Mesenchymal stem cell (in vitro differentiated cells and primary cell): ENCODE measurements around the gene TM4SF4. TPM values are rescaled to one million over a fixed set of nuclear protein-coding genes. Genes with fewer than 3 reads are reported as not detected.

Experiments
- DNase-seq: peaks from one replicate; pipeline ENCODE4 v3.0.0-alpha.2; 2013
- H2AFZ ChIP-seq: one replicate; pipeline ENCODE4 v1.6.1; 2013; ENCODE audit warnings: low read depth, mild to moderate bottlenecking, control low read depth, inconsistent platforms, low read length, moderate library complexity
- H2AK5ac ChIP-seq: 2 replicates; pipeline ENCODE4 v1.6.1; 2013; ENCODE audit warnings: low read length, moderate library complexity, mild to moderate bottlenecking, inconsistent platforms; ENCODE audit not compliant: severe bottlenecking
- H2BK120ac ChIP-seq: one replicate; pipeline ENCODE4 v1.6.1; 2013; ENCODE audit warnings: low read depth, mild to moderate bottlenecking, inconsistent platforms, low read length, moderate library complexity
- H2BK12ac ChIP-seq, 2 experiments: one replicate each; pipeline ENCODE4 v1.6.1; 2013; ENCODE audit warnings: inconsistent platforms in 2 of 2, low read length in 2 of 2, mild to moderate bottlenecking in 2 of 2, moderate library complexity in 2 of 2, control low read depth in 1 of 2
- H2BK15ac ChIP-seq: one replicate; pipeline ENCODE4 v1.6.1; 2013; ENCODE audit warnings: mild to moderate bottlenecking, low read depth, inconsistent platforms; ENCODE audit not compliant: poor library complexity, severe bottlenecking
- H2BK5ac ChIP-seq: 2 replicates; pipeline ENCODE4 v1.6.1; 2013; ENCODE audit warnings: low read depth, mild to moderate bottlenecking, low read length, control low read depth, inconsistent platforms; ENCODE audit not compliant: poor library complexity, severe bottlenecking
- H3K14ac ChIP-seq, 2 experiments: one replicate each; pipeline ENCODE4 v1.6.1; 2013; ENCODE audit warnings: inconsistent platforms in 2 of 2, low read length in 2 of 2, control low read depth in 1 of 2, mild to moderate bottlenecking in 1 of 2, moderate library complexity in 1 of 2
- H3K18ac ChIP-seq, 2 experiments: one replicate each; pipeline ENCODE4 v1.6.1; 2013; ENCODE audit warnings: inconsistent platforms in 2 of 2, low read length in 2 of 2, control low read depth in 1 of 2, low read depth in 1 of 2, mild to moderate bottlenecking in 1 of 2
- H3K23ac ChIP-seq, 2 experiments: one replicate each; pipeline ENCODE4 v1.6.1; 2013; ENCODE audit warnings: inconsistent platforms in 2 of 2, low read length in 2 of 2, mild to moderate bottlenecking in 2 of 2, moderate library complexity in 2 of 2, control low read depth in 1 of 2
- H3K27ac ChIP-seq: 2 replicates; pipeline ENCODE4 v1.5.1; 2013; ENCODE audit warnings: mild to moderate bottlenecking, moderate library complexity, low read length, control low read depth, inconsistent platforms; ENCODE audit not compliant: poor library complexity, severe bottlenecking
- H3K27me3 ChIP-seq, 2 experiments: 2 replicates each; pipeline versions ENCODE4 v1.6.1 to v1.7.0; 2013; ENCODE audit warnings: low read length in 2 of 2, mild to moderate bottlenecking in 2 of 2, moderate library complexity in 2 of 2, control low read depth in 1 of 2, inconsistent platforms in 1 of 2; ENCODE audit not compliant: control insufficient read depth in 1 of 2, insufficient read depth in 1 of 2
- H3K36me3 ChIP-seq, 2 experiments: 2 replicates each; pipeline versions ENCODE4 v1.6.1 to v1.7.0; 2013; ENCODE audit warnings: low read length in 2 of 2, control low read depth in 1 of 2, inconsistent platforms in 1 of 2, low read depth in 1 of 2, mild to moderate bottlenecking in 1 of 2; ENCODE audit not compliant: insufficient read depth in 2 of 2, control insufficient read depth in 1 of 2
- H3K4ac ChIP-seq, 2 experiments: one replicate each; pipeline ENCODE4 v1.6.1; 2013; ENCODE audit warnings: inconsistent platforms in 2 of 2, low read length in 2 of 2, mild to moderate bottlenecking in 2 of 2, moderate library complexity in 2 of 2, control low read depth in 1 of 2, low read depth in 1 of 2
- H3K4me1 ChIP-seq: 2 replicates; pipeline ENCODE4 v1.6.1; 2013; ENCODE audit warnings: low read depth, low read length, control low read depth; ENCODE audit not compliant: control insufficient read depth, insufficient read depth
- H3K4me2 ChIP-seq: 2 replicates; pipeline ENCODE4 v1.6.1; 2013; ENCODE audit warnings: low read length, mild to moderate bottlenecking, inconsistent platforms; ENCODE audit not compliant: poor library complexity, severe bottlenecking
- H3K4me3 ChIP-seq, 2 experiments: 2 replicates each; pipeline versions ENCODE4 v1.5.1 to v1.7.0; 2013; ENCODE audit warnings: low read length in 2 of 2, mild to moderate bottlenecking in 2 of 2, control low read depth in 1 of 2, low read depth in 1 of 2; ENCODE audit not compliant: insufficient read depth in 1 of 2
- H3K79me1 ChIP-seq: replicated peaks from 2 replicates; pipeline ENCODE4 v1.6.1; 2013; ENCODE audit warnings: mild to moderate bottlenecking, control low read depth, low read length, inconsistent platforms; ENCODE audit not compliant: poor library complexity, severe bottlenecking
- H3K9ac ChIP-seq: 2 replicates; pipeline ENCODE4 v1.7.0; 2013; ENCODE audit warnings: mild to moderate bottlenecking, low read length, moderate library complexity
- H3K9me3 ChIP-seq: 2 replicates; pipeline ENCODE4 v1.7.0; 2013; ENCODE audit warnings: mild to moderate bottlenecking, low read length; ENCODE audit not compliant: control insufficient read depth
- H4K8ac ChIP-seq: one replicate; pipeline ENCODE4 v1.6.1; 2013; ENCODE audit warnings: inconsistent platforms, mild to moderate bottlenecking, low read length, moderate library complexity
- H4K91ac ChIP-seq: one replicate; pipeline ENCODE4 v1.6.1; 2013; ENCODE audit warnings: mild to moderate bottlenecking, low read length, inconsistent platforms
- WGBS: methylation state at CpG from one replicate; pipeline ENCODE4 v1.1.7; 2013; ENCODE audit warnings: mixed read lengths; 5-methylcytosine and 5-hydroxymethylcytosine counted together
- polyA plus RNA-seq, 2 experiments: library from polyadenylated mRNA; stranded (reverse); fragments of 200-250 nt; gene quantifications; one replicate each; pipeline ENCODE4 v1.2.3, GENCODE V29; 2013

TM4SF4 gene, protein sequence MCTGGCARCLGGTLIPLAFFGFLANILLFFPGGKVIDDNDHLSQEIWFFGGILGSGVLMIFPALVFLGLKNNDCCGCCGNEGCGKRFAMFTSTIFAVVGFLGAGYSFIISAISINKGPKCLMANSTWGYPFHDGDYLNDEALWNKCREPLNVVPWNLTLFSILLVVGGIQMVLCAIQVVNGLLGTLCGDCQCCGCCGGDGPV
- polyA plus RNA-seq (2013, experiment 1 of 2): 0.03 TPM
- 0.03 TPM for polyA plus RNA-seq (2013, experiment 2 of 2)

DNA sequence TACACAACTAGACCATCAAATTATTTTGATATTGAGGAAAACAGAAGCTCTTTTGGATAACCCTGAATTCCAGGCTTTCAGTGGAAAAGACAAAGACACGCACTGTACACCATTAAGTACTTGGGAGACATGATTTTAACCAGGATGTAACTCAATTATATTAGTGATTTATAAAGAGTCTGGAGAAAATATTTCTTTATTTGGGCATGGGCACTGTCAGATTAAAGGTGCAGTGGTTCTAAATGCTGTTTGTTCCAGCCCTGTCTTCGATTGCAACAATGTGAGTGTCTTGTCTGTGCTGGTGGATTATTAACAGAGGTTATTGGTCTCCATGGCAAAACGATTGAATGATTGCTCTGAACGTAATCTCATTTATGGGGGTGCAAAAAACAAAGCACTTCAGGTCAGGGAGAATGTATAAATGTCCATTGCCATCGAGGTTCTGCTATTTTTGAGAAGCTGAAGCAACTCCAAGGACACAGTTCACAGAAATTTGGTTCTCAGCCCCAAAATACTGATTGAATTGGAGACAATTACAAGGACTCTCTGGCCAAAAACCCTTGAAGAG lies at the start of gene TM4SF4:
Gene TM4SF4, plus strand, starts transcription at position 448 of the 568 bp plus-strand sequence. CDS start 181 bp downstream, outside the sequence.
- Histone ChIP-seq H3K14ac (no peak within 1 kb of the TSS), H2BK12ac (peak within 1 kb of the TSS; percentile 8 to 71), H3K4me2 (no peak within 1 kb of the TSS), H3K23ac (no peak within 1 kb of the TSS), H3K36me3 (no peaks in the 10 kb centered on the region), H3K4ac (no peak within 1 kb of the TSS), H2AK5ac (peak within 1 kb of the TSS; percentile 96), H2AFZ (no peak within 1 kb of the TSS), H4K8ac (peak within 1 kb of the TSS; percentile 5), H3K27ac (peak within 1 kb of the TSS; percentile 99), H3K27me3 (no peaks in the 10 kb centered on the region), H3K4me1 (peaks cover 14% of the 10 kb centered on the region), H3K4me3 (no peak within 1 kb of the TSS), H3K18ac (peak within 1 kb of the TSS; percentile 13 to 14), H2BK120ac (no peak within 1 kb of the TSS), H4K91ac (no peak within 1 kb of the TSS), H3K79me1 (peaks cover 4% of the 10 kb centered on the region), H2BK15ac (peak within 1 kb of the TSS; percentile 15), H3K9me3 (no peaks in the 10 kb centered on the region), H2BK5ac (peak within 1 kb of the TSS; percentile 94), H3K9ac (peak within 1 kb of the TSS; percentile 5)
- 91% methylated on average over 4 of the region's 5 CpGs for WGBS
- DNase-seq: no peak

DNA sequence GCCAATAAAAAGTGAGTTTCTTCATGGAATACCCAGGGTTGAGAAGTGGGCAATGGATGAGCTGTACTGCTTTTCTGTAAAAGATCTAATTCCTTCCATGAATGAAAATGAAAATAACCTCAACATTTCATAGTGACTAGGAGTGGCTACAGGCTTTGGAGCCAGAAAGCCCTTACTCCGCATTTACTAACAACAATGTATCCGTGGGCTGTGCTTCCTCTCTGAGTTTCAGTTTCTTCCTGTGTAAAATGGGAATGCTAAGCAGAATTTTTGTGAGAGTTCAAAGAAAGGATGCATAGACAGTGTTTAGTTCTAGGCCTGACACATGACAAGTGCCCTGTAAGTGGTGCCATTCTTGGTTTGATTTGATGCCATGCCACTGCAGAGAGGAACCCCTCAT lies 49.6 kb upstream of the TM4SF4 start:
- Histone ChIP-seq H4K8ac (no peak overlapping the region), H3K18ac (no peak overlapping the region), H2BK12ac (no peak overlapping the region), H4K91ac (no peak overlapping the region), H3K79me1 (no peaks in the 10 kb centered on the region), H2AK5ac (no peak overlapping the region), H2BK5ac (no peak overlapping the region), H3K4ac (no peak overlapping the region), H2BK120ac (no peak overlapping the region), H3K4me1 (no peaks in the 10 kb centered on the region), H2AFZ (no peak overlapping the region), H3K9me3 (no peaks in the 10 kb centered on the region), H3K27ac (no peak overlapping the region), H3K9ac (peak overlapping the region; percentile 16), H2BK15ac (no peak overlapping the region), H3K36me3 (no peaks in the 10 kb centered on the region), H3K23ac (no peak overlapping the region), H3K27me3 (no peaks in the 10 kb centered on the region), H3K14ac (no peak overlapping the region), H3K4me2 (no peak overlapping the region), H3K4me3 (no peak overlapping the region)
- DNase-seq: no peak
- WGBS: 100% methylated on average over 1 of the region's 2 CpGs

DNA sequence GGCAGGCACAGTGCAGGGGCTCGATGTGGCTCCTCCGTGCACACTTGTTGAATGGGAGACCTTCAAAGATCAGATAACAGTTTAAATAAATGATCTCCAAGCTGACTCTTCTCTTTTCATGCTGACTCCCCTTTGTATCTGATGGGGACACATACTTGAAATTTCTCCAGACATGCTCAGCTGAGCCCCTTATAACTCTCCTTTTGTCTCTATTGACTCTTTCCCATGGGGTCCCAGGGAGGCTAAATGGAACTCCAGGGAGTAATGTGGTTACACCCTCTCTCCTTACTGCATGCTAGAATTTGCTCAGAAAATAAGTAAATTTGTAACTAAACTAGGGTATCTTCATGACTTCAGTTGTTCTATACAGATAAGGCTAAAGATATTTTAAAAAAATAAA lies 48.2 kb upstream of the TM4SF4 start:
- Histone ChIP-seq H3K4ac (no peak overlapping the region), H3K4me1 (no peaks in the 10 kb centered on the region), H2AK5ac (no peak overlapping the region), H2BK120ac (no peak overlapping the region), H4K8ac (no peak overlapping the region), H3K4me3 (no peak overlapping the region), H4K91ac (no peak overlapping the region), H3K79me1 (no peaks in the 10 kb centered on the region), H2AFZ (no peak overlapping the region), H3K4me2 (no peak overlapping the region), H3K27ac (no peak overlapping the region), H3K27me3 (no peaks in the 10 kb centered on the region), H3K36me3 (no peaks in the 10 kb centered on the region), H3K14ac (no peak overlapping the region), H2BK15ac (no peak overlapping the region), H2BK12ac (no peak overlapping the region), H3K9me3 (no peaks in the 10 kb centered on the region), H3K9ac (no peak overlapping the region), H2BK5ac (no peak overlapping the region), H3K23ac (no peak overlapping the region), H3K18ac (no peak overlapping the region)
- 96% methylated on average over 2 of the region's 2 CpGs for WGBS
- DNase-seq: no peak

DNA sequence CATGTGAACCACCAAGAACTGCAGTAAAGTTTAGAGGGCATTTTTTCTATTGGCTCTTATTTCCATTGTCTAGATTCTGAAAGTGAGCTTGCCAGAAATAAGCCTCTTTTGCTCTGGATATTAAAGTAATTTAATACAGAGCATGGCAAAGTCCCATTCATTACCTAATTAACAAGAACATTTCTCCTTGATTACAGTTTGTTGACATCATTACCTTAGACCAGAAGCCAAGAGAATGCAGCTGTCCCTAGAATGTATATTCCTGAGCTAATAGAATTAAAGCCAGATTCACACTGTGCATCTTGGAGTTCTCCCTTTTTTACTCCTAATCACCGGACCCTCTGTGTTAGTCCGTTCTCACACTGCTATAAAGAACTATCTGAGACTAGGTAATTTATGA lies 46.4 kb upstream of the TM4SF4 start:
- Histone ChIP-seq H3K9me3 (no peaks in the 10 kb centered on the region), H3K4me2 (no peak overlapping the region), H2AK5ac (no peak overlapping the region), H2BK15ac (no peak overlapping the region), H4K91ac (no peak overlapping the region), H3K14ac (no peak overlapping the region), H3K27me3 (no peaks in the 10 kb centered on the region), H3K4me3 (no peak overlapping the region), H3K18ac (no peak overlapping the region), H2AFZ (no peak overlapping the region), H3K27ac (no peak overlapping the region), H2BK12ac (no peak overlapping the region), H3K79me1 (no peaks in the 10 kb centered on the region), H3K23ac (no peak overlapping the region), H3K4ac (no peak overlapping the region), H3K4me1 (no peaks in the 10 kb centered on the region), H2BK120ac (peak overlapping the region; percentile 15), H3K36me3 (no peaks in the 10 kb centered on the region), H3K9ac (no peak overlapping the region), H4K8ac (no peak overlapping the region), H2BK5ac (no peak overlapping the region)
- WGBS: 100% methylated on average over 2 of the region's 2 CpGs
- no peak for DNase-seq
